CD4-positive, alpha-beta T cell treated with Interleukin-12 subunit alpha and Interleukin-12 subunit beta, for 1 hour (primary cell): ENCODE data around the gene RNF223.
"Not testable (repeated sequence)": the region's sequence is repeated elsewhere in the genome, so short reads cannot be mapped to it uniquely, and the experiment has no call there.

Experiments
- DNase-seq: peaks from one replicate; pipeline ENCODE4 v3.0.0-alpha.2; 2020

Gene RNF223

DNA sequence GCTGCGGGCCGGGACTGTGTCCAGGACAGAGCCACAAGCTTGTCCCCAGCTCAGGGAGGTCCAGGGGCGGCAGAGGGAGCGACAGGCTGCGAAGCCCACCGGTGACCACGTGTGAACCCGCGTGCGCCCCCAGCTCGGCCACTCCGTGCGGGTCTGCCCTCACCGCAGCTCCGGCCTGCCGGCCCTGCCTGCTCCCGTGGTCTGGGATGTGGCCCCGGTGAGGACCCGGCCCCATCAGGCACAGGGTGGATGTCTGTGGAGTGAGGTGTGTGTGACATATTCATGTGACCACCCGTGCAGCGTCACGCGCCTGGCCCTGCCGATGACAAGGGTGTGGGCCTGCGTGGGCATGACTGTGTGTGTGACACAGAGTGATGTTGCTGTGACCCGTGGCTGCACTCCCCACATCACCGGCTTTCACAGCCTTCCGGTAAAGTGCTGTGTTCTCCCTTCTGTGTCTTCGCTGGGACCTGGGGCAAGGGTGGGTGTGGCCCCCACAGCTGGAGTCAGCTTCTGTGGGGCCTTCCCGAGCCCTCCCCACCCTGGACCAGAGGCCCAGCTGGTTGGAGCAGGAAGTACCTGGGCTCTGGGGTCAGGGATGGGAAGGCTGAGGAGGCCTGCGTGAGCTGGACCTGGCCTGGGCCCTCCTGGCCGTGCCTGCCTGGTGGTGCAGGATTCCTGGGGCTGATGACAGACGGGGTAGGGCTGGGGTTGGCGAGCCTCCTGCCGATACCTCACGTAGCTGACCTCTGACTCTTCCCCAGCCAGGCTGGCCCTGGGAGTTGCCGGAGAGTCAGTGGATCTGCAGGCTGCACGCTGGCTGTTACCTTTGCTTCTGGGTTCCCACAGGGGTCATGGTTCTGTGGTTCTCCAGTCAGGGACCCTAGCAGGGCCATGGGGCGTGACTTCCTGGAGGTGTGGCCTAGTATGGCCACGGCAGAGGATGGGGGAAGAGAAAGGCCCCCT is 4.1 kb downstream of the RNF223 start:
- DNase-seq, result no peak

DNA sequence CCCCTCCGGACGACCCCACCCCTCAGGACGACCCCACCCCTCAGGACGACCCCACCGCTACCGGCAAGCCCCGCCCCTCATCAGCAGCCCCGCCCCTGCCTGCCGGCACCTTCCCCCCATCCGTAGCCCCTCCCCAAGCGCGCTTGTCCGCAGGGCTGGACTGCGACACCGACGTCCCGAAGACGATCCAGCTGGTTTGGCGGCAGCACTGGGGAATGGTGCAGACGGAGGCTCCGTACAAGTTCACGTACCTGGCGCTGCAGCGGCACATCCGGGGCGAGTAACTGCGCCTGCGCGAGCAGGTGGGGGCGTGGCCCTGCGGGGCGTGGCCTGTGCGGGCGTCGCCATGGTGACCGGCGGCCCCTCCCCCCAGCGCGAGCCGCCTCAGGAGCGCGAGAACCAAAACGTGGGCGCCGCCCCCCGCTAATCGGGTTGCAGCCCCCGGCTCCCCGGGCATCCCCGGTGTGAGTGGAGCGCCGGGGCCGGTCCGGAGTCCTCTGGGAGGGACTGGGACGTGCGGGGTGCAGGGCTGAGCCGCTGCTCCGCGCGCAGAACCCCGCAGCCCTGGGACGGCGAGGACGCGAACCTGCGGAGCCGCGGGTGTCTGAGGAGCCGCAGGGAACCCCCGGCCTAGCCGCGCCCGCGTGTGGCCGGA is 4.9 kb downstream of the RNF223 start:
- peak; percentile 91 for DNase-seq

DNA sequence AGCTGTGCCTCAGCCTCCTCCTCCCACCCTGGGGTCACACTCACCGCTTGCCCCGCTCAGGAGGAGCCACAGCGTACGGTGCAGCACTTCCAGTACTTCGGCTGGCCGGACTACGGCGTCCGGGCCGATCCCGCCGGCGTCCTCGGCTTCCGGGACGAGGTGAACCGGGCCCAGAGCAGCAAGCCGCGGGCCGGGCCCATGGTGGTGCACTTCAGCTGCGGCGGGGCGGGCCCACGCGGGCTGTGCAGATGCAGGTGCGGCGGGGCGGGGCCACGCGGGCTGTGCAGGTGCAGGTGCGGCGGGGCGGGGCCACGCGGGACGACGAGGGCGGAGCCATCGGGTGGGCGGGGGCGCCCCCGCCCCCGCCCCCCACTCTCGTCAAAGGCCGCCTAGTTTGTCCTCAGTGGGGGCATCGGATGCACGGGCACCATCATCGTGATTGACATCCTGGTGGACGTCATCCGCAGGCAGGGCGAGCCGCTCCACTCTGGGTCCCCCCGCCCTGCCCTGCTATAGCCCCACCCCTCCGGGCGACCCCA is 5.5 kb downstream of the RNF223 start:
- peak; percentile 70 for DNase-seq

DNA sequence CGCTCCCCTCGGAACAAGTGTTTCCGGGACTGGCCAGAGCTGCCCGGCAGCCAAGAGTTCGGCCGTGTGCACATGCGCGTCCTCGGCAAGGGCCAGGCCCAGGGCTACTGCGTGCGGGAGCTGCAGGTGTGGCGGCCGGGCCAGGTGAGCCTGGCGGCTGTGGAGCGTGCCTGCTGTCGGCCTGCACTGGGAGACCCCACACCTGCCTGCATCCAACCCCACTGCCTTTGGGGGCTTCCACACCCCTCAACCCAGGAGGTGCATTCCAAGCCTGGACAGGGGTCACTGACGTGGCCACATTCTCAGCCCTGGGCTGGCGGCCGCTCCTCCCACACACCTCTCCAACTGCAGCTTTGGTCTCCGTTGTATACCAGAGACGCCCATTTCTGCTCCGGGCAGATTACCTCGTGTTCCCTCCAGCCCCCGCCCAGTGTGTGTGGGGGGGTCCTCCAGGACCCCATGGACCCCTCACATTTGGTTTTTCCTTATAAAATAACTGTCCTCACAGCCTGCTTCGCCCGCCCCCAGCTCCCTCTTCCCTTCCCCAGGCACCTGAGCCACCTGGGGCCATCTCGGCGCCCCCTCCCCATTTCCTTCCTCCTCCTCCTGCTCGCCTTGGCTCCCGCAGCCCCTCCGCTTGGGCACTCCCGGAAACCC is 6.1 kb downstream of the RNF223 start:
- DNase-seq, result no peak

DNA sequence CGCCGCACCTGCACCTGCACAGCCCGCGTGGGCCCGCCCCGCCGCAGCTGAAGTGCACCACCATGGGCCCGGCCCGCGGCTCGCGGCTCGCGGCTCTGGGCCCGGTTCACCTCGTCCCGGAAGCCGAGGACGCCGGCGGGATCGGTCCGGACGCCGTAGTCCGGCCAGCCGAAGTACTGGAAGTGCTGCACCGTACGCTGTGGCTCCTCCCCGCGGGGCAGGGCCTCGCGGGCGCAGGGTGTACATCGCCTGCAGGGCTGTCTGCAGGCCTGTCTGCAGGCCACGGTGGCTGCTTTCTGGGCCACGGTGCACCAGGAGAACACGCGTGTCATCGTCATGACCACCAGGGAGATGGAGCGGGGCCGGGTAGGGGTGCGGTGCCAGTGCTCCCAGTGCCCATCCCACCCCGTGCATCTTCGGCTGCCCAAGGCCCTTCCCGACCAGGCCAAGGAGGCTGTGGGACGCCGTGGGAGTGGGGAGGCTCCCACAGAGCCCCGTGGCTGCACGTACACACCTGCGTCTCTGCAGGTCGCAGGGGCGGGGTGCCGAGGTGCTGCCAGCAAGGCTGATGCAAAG is 6.7 kb downstream of the RNF223 start:
- DNase-seq, result no peak

DNA sequence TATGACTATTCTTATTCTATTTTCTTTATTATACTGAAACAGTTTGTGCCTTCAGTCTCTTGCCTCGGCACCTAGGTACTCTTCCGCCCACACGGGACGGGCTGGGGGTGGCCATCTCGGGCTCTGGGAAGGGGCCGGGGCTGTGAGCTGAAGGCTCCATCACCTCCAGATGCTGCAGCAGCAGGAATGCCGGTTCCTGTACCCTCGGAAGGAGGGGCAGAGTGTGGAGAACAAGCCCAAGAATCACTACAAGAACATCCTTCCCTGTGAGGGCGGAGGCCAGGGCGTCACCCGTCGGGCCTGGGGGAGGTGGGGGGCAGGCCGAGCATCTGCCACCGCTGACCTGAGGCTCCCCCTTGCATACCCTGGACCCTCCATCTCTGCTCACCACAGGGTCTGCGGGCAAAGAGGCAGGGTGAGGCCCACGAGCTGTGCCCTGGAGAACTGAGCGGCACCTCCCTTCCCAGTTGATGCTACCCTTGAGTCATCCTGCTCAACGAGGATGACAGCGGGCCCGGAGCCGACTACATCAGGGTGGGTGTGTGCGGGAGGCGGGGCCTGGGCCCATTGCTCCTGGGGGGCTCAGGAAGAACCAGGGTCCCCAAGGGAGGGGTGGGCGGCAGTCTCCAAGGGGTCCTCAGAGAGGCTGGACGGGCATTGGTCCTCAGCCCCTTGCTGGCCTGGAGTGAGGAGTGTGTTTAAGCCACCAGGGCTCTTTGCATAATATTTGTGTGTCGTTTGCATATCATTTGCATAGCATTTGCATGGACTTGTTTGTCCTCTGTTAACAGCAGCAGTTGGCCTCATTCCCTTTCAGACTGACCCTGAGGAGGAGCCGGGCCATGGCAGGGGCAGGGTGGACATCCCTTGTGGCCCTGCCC is 7.5 kb downstream of the RNF223 start:
- no peak for DNase-seq

DNA sequence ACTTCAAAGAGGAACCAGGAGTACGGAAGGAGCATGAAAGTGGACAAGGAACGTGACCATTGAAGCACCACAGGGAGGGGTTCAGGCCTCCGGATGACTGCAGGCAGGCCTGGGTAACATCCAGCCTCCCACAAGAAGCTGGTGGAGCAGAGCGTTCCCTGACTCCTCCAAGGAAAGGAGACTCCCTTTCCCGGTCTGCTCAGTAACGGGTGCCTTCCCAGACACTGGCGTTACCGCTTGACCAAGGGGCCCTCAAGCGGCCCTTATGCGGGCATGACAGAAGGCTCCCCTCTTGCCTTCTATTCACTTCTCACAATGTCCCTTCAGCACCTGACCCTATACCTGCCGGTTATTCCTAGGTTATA is 8.2 kb downstream of the RNF223 start:
- not testable (repeated sequence) for DNase-seq

DNA sequence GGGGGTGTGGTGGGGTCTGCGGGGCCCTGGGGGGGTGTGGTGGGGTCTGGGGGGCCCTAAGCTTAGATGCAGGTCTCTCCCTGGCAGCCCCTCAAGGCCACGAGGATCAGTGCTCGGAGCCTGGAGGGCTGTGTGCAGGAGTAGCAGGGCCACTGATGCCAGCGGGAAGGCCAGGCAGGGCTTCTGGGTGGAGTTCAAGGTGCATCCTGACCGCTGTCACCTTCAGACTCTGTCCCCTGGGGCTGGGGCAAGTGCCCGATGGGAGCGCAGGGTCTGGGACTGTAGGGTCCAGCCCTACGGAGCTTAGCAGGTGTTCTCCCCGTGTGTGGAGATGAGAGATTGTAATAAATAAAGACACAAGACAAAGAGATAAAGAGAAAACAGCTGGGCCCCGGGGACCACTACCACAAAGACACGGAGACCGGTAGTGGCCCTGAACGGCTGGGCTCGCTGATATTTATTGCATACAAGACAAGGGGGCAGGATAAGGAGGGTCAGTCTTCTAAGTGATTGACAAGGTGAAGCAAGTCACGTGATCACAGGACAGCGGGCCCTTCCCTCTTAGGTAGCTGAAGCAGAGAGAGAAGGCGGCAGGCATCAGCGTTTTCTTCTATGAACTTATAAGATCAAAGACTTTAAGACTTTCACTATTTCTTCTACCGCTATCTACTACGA is 8.7 kb downstream of the RNF223 start:
- DNase-seq, result no peak

DNA sequence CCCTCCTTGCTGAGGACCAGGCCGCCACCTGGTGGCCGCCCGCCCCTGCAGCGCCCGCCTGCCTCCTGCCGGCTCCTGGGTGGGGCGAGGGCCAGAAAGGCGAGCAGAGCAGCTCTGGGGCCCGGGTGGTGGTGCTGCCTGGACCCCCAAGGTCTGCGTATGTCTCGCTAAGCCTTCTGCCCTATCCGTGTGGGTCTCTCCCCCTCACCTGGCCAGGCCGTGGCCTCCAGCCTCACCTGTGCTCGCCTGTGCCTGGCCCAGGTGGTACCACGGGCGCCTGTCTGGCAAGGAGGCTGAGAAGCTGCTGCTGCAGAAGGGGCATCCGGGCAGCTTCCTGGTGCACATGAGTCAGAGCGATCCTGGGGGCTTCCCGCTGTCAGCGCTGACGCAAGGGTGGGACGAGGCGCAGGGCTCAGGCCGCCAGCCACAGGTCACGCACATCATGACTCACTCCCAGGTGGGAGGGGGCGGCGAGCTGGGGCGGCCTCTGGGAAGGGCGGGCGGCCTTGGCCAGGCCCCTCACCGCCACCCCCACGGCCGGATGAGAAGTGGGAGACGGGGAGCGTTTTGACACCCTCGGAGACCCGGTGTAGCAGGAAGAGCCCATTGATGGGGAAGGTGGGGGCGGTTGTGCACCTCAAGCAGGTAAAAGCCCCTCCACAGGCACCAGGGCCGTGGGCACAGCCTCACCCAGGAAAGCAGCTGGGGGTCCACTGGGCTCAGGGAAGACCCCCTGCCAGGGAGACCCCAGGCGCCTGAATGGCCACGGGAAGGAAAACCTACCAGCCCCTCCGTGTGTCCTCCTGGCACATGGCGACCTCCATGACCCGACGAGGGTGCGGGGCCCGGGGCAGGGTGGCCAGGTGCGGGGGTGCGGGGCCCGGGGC is 9.9 kb downstream of the RNF223 start:
- peak; percentile 80 for DNase-seq

DNA sequence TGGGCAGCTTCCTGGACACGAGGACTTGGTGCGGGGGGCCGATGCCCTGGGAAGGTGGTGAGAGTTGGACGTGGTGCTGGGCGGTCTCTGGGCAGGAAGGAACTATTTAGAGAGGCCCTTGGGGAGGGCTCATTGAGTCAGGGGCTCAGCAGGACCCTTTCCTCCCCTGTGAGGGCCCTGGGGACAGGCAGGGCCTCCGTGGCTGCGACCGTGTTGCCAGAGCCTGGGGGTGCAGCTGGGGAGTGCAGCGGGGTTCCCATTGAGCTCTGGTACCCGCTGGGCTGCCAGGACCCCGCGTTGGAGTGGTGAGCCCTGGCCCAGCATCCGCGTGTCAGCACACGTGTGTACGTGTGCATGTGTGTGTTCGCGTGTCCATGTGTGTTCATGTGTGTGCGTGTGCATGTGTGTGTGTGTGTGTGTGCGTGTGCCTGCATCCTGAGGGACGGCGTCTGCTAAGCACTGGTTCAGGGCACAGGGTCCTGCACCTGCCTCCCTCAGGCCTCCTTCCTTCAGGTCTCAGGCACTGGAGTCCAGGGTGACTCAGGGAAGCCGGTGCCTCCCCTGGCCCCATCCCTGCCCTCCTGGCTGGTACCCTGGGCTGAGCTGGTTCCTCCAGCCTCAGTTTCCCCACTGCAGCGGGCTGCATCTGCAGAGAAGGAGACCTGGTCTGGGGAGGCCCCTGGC is 10.7 kb downstream of the RNF223 start:
- DNase-seq, result no peak

DNA sequence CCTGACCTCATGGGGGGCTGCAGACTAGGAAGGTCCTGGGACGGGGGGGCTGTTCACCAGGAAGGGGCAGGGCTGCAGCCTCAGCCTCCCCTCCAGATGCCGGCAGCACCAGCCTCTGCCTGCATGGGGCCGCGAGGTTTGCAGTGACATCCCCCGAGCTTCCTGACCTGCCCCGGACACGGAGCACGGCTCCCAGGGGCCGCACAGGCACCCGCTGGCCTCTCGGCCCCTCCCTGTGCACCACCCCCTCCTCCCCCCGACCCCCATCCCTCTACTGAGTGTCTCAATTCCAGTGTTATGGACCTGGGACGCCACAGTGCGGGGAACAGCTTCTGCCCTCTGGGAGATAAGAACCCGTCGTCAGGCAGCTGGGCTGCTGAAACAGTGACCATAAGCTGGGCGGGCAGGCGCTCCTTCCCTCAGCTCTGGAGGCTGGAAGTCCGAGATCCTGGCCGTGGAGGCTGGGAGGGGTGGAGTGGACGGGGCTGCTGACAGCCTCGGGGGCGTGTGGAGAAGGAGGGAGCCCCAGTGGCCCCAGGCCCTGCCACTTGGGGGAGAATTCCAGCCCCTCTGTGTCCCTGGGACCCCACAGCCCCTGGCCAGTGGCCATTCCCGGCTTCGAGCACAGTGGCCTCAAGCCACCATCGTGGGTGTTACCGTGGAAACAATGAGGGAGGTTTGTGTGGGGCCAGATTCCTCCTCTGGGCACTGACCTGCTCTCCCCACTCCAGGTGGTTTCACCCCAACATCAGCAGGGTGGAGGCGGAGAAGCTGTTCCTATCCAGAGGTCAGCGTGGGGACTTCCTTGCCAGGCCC is 11.6 kb downstream of the RNF223 start:
- DNase-seq, result no peak

DNA sequence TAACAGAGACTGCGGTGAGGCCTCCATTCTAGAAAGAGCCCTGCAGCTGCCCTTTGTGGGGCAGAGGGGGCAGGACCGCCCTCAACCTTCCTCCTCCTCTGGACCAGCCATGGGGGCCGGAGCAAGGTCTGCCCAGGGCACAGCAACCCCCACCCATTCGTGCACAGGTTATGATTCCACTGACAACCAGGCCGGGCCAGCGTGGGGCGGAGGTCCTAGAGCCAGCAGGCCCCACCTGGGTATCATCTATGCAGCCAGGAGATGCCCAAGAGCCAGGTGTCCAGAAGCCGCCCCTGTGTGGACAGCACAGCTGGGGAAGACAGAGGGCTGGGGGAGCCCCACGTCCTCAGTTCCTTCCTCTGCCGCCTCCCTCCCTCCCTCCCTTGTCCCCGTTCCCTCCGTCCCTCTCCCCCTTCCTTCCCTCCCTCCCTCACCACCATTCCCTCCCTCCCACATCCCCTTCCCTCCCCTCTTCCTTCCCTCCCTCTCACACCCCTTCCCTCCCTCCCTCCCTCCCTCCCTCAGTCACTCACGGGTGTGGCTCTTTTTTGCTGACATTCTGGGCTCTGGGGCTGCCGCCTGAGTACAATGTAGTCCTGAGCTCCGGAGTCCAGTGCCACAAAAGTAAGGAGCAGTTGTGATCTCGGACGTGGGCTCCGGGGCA is 12.3 kb downstream of the RNF223 start:
- no peak for DNase-seq

DNA sequence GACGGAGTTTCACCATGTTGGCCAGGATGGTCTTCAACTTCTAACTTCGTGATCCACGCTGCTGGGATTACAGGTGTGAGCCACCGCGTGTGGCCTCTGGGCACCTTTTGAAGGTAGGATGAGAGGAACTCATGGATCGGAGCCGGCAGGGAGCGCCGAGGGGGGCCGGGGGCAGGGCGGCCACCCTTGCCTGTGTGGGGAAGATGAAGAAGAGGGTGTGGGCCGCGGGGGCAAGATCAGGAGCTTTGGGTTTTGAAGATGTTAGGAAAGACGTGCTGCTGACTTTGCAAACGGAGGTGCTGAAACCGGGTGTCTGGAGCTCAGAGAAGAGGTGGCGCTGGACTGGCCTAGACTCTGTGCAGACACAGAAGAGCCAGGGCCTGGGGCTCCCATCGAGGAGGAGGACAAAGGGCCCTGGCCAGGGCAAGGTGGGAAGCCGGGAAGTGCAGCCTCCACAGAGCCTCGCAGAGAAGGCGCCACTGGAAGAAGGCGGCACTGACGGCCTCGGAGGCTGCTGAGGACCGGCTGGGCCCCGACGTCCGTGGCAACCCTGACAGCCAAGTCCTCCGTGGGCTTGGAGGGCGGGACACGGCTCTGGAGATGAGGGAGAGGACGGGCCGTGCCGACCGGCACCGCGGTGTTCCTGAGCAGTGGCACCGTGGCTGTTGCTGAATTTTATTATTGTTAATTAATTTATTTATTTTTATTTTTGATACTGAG is 13.7 kb downstream of the RNF223 start:
- no peak for DNase-seq

DNA sequence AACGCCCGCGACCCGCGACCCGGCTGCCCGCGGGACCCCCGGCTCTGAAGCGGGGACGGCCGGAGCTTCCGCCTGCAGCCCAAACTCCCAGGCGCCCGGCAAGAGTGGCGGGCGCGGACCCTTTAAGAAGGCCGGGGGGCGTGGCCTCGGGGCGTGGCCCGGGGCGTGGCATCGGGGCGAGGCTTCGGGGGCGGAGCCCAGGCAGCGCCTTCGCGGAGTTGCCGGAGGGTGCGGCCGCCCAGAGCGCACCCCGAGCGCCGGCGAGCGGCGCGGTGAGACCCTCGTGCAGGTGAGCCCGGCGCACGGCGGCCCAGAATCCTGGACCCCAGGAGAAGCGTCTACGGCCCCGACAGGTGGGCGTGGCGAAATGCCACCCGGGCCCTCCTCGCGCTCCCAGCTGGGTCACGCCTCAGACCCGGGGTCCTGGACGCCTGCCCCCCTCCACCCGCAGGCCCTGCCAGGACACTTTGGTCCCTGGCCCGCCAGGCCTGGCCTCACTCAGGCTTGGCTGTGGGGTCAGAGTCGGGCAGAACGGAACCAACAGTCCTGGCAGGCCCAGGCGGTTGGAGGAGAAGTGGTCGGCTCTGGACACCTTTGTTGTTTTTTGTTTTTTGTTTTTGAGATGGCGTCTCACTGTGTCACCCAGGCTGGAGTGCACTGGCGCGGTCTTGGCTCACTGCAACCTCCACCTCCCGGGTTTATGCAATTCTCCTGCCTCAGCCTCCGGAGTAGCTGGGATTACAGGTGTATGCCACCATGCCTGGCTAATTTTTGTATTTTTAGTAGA is 14.4 kb downstream of the RNF223 start:
- peak; percentile 91 for DNase-seq

DNA sequence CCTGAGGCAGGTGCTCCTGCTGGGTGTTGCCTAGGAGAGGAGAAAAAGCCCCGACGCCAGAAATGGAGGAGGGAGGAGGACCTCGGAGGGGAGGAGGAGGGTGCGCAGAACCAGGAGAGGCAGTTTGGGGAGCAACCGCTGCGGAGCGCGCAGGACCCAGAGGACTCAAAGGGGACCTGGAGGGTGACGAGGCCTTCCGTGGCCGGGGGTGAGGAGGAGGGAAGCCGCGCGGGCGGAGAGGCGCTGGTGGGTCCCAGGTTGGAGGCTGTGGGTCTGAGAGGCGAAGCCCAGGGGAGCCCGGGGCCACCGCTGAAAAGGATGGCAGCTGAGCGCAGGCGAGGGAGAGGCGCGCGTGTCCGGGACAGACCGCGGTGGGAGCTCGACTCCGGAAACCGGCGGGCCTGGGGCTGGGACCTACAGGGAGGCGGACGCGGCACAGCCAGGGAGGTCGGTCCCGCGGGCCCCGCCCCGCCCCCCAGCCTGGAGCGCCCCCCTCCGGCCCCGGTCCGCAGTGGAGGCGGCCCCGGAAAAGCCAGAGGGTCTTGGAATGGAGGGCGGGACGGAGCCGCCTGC is 15.1 kb downstream of the RNF223 start:
- peak; percentile 44 for DNase-seq
